WERI-Rb-1 (cell line): ENCODE measurements around the gene CELSR1.
A peak's percentile ranks its signal among the peaks of the same experiment; 100 is the strongest.

Source experiments
- DNase-seq: peaks from one replicate; pipeline ENCODE4 v3.0.0-alpha.2; 2020
- H3K27ac ChIP-seq: fragments of 250-450 bp; sonication (Bioruptor Pico); 2 replicates; pipeline ENCODE4 v1.5.1; 2020; ENCODE audit warnings: mild to moderate bottlenecking, moderate library complexity
- H3K27me3 ChIP-seq: fragments of 250-450 bp; sonication (Bioruptor Pico); 2 replicates; pipeline ENCODE4 v1.5.1; 2021; ENCODE audit warnings: mild to moderate bottlenecking, low read depth, moderate library complexity; ENCODE audit not compliant: insufficient read depth, severe bottlenecking
- H3K36me3 ChIP-seq: fragments of 250-450 bp; sonication (Bioruptor Pico); 2 replicates; pipeline ENCODE4 v1.5.1; 2020; ENCODE audit warnings: mild to moderate bottlenecking, moderate library complexity
- H3K4me3 ChIP-seq: 2 replicates; pipeline ENCODE4 v1.5.1; 2011; ENCODE audit warnings: low read depth, mild to moderate bottlenecking, control low read depth, low read length
- H3K9me3 ChIP-seq: fragments of 250-450 bp; sonication (Bioruptor Pico); 2 replicates; pipeline ENCODE4 v1.5.1; 2021; ENCODE audit warnings: mild to moderate bottlenecking, moderate library complexity; ENCODE audit not compliant: severe bottlenecking
- CTCF ChIP-seq: IDR thresholded peaks from 2 replicates; pipeline ENCODE4 v1.5.1; 2011; ENCODE audit warnings: low read depth, mild to moderate bottlenecking, control low read depth, inconsistent platforms, low read length

CELSR1 gene

GRCh38 chr22:46576556-46577367 lies 39.3 kb upstream of the CELSR1 start:
- peak overlapping the region; percentile 44 for H3K4me3 ChIP-seq
- H3K36me3 ChIP-seq: no peaks in the 10 kb centered on the region
- TF ChIP-seq CTCF: no peak
- no peak for DNase-seq
- H3K27me3 ChIP-seq: no peaks in the 10 kb centered on the region
- peak overlapping the region; percentile 50; the same call in 1 of the 2 replicates for H3K27ac ChIP-seq
- peaks cover 5% of the 10 kb centered on the region for H3K9me3 ChIP-seq

- DNase-seq: no peak
- Histone ChIP-seq H3K36me3 (no peaks in the 10 kb centered on the region), H3K27me3 (no peaks in the 10 kb centered on the region), H3K9me3 (peaks cover 5% of the 10 kb centered on the region), H3K4me3 (no peak overlapping the region), H3K27ac (no peak overlapping the region; the same call in 1 of the 2 replicates)
- no peak for TF ChIP-seq CTCF
Measured at GRCh38 chr22:46575911-46576555, 38.6 kb upstream of the CELSR1 start.

GRCh38 chr22:46574993-46575910 lies 37.8 kb upstream of the CELSR1 start:
- TF ChIP-seq CTCF: no peak
- H3K4me3 ChIP-seq: no peak overlapping the region

GRCh38 chr22:46574438-46574992 lies 37.1 kb upstream of the CELSR1 start:
- no peaks in the 10 kb centered on the region for H3K27me3 ChIP-seq
- DNase-seq: no peak
- no peak overlapping the region for H3K27ac ChIP-seq
- no peak overlapping the region for H3K4me3 ChIP-seq
- H3K9me3 ChIP-seq: peaks cover 5% of the 10 kb centered on the region
- no peak for TF ChIP-seq CTCF
- no peaks in the 10 kb centered on the region for H3K36me3 ChIP-seq

More at GRCh38 chr22:46574993-46575910, 37.8 kb upstream of the CELSR1 start:
- no peak for DNase-seq
- H3K9me3 ChIP-seq: peaks cover 5% of the 10 kb centered on the region
- H3K36me3 ChIP-seq: no peaks in the 10 kb centered on the region
- H3K27ac ChIP-seq: no peak overlapping the region; the same call in 1 of the 2 replicates
- H3K27me3 ChIP-seq: no peaks in the 10 kb centered on the region

GRCh38 chr22:46573781-46574437 lies 36.5 kb upstream of the CELSR1 start:
- TF ChIP-seq CTCF: no peak
- peaks cover 5% of the 10 kb centered on the region for H3K9me3 ChIP-seq
- no peaks in the 10 kb centered on the region for H3K27me3 ChIP-seq
- no peak overlapping the region for H3K27ac ChIP-seq
- no peak for DNase-seq
- H3K36me3 ChIP-seq: no peaks in the 10 kb centered on the region
- H3K4me3 ChIP-seq: no peak overlapping the region
